GM18502 (cell line): Measurements from ENCODE around the gene CFAP65.
A peak's percentile ranks its signal among the peaks of the same experiment; 100 is the strongest.

Experiments used
- ATAC-seq: cut with Tn5 transposase; IDR thresholded peaks from one replicate; pipeline ENCODE4 v1.9.1; 2021; ENCODE audit warnings: mild to moderate bottlenecking; ENCODE audit not compliant: unreplicated experiment, poor library complexity

CFAP65 gene

GRCh38 chr2:219060821-219061791, 19.8 kb upstream of the CFAP65 start, which contains the start of gene IHH:
IHH (minus strand) TSS chr2:219060921; CDS start chr2:219060467, 454 bp downstream.
- ATAC-seq: no peak

- ATAC-seq: no peak
Observed at GRCh38 chr2:219059725-219060682, 18.7 kb upstream of the CFAP65 start.

DNA sequence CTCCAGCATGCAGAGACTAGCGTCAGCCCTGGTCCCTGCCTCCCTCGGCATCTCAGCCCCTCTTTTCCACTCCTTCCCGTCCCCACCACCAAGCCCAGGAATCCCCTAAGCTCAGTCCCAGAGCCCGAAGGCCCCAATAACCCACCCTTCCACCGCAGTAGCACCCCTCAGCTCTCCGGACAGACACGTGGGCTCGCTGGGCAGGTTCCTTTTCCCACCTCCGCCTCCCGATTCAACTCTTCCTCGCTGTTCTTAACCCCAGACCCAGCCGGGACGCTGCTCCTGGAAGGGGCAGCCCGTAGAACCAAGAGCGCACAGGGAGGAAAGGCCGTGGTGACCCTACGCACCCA, 18.0 kb upstream of the CFAP65 start:
- ATAC-seq: no peak

GRCh38 chr2:219058541-219059374, 17.4 kb upstream of the CFAP65 start:
- no peak for ATAC-seq

GRCh38 chr2:219057709-219058540, 16.6 kb upstream of the CFAP65 start:
- ATAC-seq: peak; percentile 91

DNA sequence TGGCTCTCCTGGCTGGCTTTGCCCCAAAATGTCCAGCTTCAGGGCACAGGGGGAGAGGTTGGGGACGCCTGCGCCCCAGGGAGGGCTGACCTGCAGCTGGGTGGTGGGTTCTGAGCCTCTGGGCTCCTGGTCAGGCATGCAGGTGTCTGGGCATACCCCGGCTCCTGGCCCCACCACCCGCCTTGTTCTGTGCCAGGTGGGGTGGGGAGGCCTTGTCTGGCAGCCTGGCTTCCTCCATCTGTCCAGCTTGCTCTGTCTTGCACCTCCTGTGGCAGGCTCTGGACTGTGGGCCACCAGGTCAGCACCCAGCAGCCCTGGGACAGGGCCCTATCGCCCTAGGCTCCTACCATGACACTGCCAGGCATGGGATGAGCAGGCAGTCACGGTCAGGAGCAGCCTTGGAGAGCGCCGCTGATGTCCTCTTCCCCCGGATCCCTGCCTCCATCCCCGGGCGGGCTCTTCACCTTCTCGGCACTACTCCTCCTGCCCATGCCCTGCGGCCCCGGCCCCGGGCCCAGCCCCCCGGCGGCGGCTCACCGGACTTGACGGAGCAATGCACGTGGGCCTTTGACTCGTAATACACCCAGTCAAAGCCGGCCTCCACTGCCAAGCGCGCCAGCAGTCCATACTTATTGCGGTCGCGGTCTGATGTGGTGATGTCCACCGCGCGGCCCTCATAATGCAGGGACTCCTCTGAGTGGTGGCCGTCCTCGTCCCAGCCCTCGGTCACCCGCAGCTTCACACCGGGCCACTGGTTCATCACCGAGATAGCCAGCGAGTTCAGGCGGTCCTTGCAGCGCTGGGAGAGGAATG, 15.8 kb upstream of the CFAP65 start:
- ATAC-seq: no peak

- no peak for ATAC-seq
Observed at GRCh38 chr2:219056176-219056895, 15.0 kb upstream of the CFAP65 start.

- ATAC-seq: no peak
Observed at GRCh38 chr2:219054956-219055903, 13.9 kb upstream of the CFAP65 start.

DNA sequence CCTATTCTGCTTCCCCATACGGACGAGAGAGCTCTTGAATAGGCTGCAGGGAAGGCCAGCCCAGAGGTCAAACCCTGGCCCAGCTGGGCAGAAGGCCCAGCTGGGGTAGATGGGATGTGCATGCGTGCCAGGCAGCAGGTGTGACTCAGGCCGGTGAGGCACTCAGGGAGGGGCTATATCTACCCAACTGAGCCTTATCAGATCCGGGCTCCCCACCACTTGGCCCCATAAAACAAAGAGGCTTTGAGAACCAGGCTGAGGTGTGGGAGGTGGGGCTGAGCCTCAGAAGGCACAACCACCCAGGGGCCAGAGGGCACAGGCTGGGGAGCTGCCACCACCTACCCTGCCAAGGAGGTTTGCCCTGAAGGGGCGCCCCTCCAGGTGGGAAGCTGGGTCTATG, 8.0 kb upstream of the CFAP65 start:
- no peak for ATAC-seq

GRCh38 chr2:219045937-219046550, 4.7 kb upstream of the CFAP65 start:
- no peak for ATAC-seq

DNA sequence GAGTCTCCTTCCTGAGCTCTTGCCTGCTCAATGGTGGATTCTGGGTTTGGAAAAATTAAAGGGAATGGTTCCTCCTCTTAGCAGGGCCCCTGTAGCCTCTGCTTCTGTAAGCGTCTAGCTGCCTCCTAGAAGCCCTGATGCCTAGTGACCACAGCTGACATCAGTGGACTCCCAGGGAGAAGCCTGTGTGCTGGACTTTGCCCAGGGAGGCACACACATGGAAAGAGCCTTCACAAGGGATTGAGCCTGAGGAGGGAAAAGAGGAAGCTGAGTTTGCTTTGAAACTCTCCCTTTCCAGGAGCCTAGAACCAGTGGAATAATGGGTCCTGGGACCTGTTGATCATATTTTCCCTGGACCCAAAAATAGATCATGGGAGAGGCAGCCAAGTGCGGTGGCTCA, 1.4 kb upstream of the CFAP65 start:
- no peak for ATAC-seq

DNA sequence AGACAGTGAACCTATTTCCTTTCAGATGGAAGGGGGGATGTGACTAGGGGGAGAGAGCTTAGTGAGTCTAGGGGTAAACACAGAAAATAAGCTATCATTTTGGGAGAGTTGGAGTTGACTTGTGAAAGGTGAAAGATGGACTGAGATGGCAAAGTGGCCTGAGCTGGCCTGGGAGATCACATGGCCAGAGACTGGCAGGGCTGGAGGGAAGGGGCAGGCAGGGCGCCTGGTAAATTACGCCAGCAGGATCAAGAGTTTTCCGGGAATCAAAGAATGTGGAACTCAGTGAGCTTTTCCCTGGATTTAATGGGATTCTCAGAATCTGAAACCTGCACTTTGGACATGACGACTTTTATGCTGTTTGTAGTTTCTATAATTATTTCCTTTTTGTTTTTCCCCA, 841 bp upstream of the CFAP65 start:
- no peak for ATAC-seq

- ATAC-seq: no peak
Observed at GRCh38 chr2:219038600-219038999, 2.7 kb downstream of the CFAP65 start.

DNA sequence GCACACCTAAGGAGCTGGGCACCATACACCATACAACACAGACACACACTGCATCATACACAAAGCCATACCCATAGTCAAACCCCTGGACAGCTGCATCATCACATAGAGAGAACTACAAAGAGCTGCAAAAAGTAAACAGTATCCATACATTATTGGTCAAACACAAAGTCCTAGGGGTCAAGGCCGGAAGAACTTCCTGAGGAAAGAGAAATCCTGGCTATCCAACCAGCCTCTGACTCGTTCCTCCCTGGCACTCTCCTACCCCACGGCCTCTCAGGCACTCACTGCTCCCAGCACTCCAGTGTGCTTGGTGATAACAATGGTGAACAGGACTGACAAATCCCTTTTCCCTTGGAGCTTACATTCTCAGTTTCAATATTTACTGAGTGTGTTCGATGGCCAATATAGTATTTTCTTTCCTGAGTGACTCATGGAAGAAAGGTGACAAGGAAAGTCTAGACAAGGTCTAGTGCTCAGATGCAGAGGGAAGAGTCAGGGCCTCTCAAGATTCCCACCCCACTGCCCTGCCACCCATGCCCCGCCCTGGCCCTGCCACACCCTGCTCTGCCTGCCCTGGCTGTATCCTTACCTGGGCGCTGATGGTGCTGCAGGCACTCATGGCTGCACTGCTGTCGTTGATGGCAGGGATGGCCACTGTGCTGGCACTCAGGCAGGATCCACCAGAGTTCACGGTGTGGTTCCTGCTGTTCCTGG, 3.4 kb downstream of the CFAP65 start:
- no peak for ATAC-seq

- ATAC-seq: no peak
Observed at GRCh38 chr2:219035942-219036341, 5.4 kb downstream of the CFAP65 start.

DNA sequence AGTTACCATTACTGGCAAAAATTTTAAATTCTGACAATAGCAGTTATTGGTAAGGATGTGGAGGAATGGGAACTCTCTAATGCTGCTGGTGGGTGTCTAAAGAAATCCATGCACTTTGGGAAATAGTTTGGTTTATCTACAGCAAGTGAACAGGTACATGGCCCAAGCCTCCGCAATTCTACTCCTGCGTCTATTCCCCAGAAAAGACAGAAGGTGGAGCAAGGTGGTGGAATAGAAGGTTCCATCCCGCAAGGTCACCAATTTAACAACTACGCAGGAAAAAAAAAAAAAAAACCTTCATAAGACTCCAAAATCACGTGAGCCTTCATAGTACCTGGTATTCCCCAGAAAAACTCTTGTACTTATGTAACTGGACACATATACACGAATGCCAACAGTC, 6.5 kb downstream of the CFAP65 start:
- ATAC-seq: no peak
